ENCODE measurements around the gene MYBPC3. TPM values are rescaled to one million over a fixed set of nuclear protein-coding genes. Genes with fewer than 3 reads are reported as not detected.

The MYBPC3 gene
- total and polyA plus RNA-seq, 10 of the 15 experiments (the other 5 are each of a cell fraction or from before 2014, with no cell fraction given): 0.03 to 0.08 (median 0.03) TPM; not detected in 7

DNA sequence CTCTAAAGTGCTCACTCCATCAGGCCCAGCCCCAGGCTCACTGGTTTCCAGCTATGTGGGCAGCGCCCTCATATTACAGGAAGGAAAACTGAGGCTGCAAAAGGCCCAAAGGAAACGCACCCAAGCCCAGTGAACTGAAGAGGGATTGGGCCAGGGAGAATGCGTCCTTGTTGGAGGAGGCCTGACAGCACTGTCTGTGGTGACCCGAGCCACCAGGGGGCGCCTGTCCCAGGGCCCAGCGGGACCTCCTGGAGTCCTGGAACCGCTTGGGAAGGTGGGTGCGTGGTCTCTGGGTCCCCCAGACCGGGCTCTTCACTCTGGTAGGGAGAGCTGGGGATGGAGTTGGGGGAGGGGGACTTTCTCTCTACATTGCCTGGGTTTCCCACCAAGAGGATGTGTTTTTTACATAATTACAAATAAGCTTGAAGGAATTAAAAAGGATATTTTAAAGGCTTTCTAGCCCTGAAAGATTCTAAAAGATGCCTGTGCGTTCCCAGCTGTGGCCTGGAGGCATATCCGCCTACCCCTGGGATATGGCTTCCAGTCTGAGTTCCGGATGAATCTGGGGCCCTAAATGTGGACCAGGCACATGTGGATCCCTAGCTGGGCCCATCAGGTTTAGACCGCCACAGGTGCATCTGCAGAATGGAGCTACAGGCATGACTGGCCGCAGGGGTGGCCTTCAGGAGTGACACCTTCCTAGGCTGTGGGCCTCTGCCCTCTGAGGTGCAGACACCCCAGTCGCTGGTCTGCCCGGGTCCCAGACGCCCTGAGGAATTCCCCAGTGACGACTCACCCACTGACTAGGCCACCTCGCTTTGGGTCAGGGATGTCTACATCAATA, 21.6 kb upstream of the MYBPC3 start (continued):
- TF ChIP-seq BHLHE40 (IDR thresholded peaks at IDR 0.05; ENCODE audit: borderline replicate concordance in 1 of 2, low read depth in 2 of 2, low read length in 1 of 2) (0 out of 4 replicates have a peak, but pooled peaks have one; percentile 7 to 22), ZNF207 (IDR thresholded peaks at IDR 0.05; ENCODE audit: borderline replicate concordance) (no peak), EED (IDR thresholded peaks at IDR 0.05; ENCODE audit: low read depth) (peak; percentile 57), HCFC1 (IDR thresholded peaks at IDR 0.05; ENCODE audit: low read length) (peak; percentile 18; the same call in 1 of the 2 replicates), NFXL1 (IDR thresholded peaks at IDR 0.05; ENCODE audit: borderline replicate concordance) (0 out of 2 replicates have a peak, but pooled peaks have one; percentile 26), POLR2AphosphoS2 (IDR thresholded peaks at IDR 0.05; ENCODE audit: low read depth, low read length) (no peak), EZH2 (IDR thresholded peaks at IDR 0.05; ENCODE audit: borderline replicate concordance, control insufficient read depth, low read depth, low read length) (no peak), RB1 (IDR thresholded peaks at IDR 0.05; ENCODE audit: borderline replicate concordance) (no peak), NBN (IDR thresholded peaks at IDR 0.05) (no peak), GATAD2B (conservative IDR thresholded peaks at IDR 0.05; ENCODE audit: low read depth) (no peak), EGR1 (IDR thresholded peaks at IDR 0.05; ENCODE audit: borderline replicate concordance in 1 of 2, low read depth in 2 of 2, low read length in 2 of 2) (no peak), TARDBP (IDR thresholded peaks at IDR 0.05; ENCODE audit: borderline replicate concordance) (no peak)
- TF ChIP-seq, protein P1, sequence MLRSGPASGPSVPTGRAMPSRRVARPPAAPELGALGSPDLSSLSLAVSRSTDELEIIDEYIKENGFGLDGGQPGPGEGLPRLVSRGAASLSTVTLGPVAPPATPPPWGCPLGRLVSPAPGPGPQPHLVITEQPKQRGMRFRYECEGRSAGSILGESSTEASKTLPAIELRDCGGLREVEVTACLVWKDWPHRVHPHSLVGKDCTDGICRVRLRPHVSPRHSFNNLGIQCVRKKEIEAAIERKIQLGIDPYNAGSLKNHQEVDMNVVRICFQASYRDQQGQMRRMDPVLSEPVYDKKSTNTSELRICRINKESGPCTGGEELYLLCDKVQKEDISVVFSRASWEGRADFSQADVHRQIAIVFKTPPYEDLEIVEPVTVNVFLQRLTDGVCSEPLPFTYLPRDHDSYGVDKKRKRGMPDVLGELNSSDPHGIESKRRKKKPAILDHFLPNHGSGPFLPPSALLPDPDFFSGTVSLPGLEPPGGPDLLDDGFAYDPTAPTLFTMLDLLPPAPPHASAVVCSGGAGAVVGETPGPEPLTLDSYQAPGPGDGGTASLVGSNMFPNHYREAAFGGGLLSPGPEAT (IDR thresholded peaks at IDR 0.05; ENCODE audit: low read depth): no peak
- TF ChIP-seq, protein P2, sequence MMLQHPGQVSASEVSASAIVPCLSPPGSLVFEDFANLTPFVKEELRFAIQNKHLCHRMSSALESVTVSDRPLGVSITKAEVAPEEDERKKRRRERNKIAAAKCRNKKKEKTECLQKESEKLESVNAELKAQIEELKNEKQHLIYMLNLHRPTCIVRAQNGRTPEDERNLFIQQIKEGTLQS (IDR thresholded peaks at IDR 0.05; ENCODE audit: borderline replicate concordance, extremely low read depth, low read depth, low read length): no peak
- TF ChIP-seq, protein P3, sequence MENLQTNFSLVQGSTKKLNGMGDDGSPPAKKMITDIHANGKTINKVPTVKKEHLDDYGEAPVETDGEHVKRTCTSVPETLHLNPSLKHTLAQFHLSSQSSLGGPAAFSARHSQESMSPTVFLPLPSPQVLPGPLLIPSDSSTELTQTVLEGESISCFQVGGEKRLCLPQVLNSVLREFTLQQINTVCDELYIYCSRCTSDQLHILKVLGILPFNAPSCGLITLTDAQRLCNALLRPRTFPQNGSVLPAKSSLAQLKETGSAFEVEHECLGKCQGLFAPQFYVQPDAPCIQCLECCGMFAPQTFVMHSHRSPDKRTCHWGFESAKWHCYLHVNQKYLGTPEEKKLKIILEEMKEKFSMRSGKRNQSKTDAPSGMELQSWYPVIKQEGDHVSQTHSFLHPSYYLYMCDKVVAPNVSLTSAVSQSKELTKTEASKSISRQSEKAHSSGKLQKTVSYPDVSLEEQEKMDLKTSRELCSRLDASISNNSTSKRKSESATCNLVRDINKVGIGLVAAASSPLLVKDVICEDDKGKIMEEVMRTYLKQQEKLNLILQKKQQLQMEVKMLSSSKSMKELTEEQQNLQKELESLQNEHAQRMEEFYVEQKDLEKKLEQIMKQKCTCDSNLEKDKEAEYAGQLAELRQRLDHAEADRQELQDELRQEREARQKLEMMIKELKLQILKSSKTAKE (IDR thresholded peaks at IDR 0.05; ENCODE audit: low read depth, poor library complexity, severe bottlenecking): no peak
- TF ChIP-seq, protein P4, sequence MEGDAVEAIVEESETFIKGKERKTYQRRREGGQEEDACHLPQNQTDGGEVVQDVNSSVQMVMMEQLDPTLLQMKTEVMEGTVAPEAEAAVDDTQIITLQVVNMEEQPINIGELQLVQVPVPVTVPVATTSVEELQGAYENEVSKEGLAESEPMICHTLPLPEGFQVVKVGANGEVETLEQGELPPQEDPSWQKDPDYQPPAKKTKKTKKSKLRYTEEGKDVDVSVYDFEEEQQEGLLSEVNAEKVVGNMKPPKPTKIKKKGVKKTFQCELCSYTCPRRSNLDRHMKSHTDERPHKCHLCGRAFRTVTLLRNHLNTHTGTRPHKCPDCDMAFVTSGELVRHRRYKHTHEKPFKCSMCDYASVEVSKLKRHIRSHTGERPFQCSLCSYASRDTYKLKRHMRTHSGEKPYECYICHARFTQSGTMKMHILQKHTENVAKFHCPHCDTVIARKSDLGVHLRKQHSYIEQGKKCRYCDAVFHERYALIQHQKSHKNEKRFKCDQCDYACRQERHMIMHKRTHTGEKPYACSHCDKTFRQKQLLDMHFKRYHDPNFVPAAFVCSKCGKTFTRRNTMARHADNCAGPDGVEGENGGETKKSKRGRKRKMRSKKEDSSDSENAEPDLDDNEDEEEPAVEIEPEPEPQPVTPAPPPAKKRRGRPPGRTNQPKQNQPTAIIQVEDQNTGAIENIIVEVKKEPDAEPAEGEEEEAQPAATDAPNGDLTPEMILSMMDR (IDR thresholded peaks at IDR 0.05 in 2 of 3, conservative IDR thresholded peaks at IDR 0.05 in 1 of 3; ENCODE audit: control insufficient read depth in 2 of 3, extremely low read depth in 1 of 3, insufficient read depth in 1 of 3, low read depth in 3 of 3, low read length in 3 of 3): peak; percentile 86 to 96 (median 94)
- TF ChIP-seq, protein P5, sequence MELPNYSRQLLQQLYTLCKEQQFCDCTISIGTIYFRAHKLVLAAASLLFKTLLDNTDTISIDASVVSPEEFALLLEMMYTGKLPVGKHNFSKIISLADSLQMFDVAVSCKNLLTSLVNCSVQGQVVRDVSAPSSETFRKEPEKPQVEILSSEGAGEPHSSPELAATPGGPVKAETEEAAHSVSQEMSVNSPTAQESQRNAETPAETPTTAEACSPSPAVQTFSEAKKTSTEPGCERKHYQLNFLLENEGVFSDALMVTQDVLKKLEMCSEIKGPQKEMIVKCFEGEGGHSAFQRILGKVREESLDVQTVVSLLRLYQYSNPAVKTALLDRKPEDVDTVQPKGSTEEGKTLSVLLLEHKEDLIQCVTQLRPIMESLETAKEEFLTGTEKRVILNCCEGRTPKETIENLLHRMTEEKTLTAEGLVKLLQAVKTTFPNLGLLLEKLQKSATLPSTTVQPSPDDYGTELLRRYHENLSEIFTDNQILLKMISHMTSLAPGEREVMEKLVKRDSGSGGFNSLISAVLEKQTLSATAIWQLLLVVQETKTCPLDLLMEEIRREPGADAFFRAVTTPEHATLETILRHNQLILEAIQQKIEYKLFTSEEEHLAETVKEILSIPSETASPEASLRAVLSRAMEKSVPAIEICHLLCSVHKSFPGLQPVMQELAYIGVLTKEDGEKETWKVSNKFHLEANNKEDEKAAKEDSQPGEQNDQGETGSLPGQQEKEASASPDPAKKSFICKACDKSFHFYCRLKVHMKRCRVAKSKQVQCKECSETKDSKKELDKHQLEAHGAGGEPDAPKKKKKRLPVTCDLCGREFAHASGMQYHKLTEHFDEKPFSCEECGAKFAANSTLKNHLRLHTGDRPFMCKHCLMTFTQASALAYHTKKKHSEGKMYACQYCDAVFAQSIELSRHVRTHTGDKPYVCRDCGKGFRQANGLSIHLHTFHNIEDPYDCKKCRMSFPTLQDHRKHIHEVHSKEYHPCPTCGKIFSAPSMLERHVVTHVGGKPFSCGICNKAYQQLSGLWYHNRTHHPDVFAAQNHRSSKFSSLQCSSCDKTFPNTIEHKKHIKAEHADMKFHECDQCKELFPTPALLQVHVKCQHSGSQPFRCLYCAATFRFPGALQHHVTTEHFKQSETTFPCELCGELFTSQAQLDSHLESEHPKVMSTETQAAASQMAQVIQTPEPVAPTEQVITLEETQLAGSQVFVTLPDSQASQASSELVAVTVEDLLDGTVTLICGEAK (IDR thresholded peaks at IDR 0.05; ENCODE audit: borderline replicate concordance): no peak

Measured in GM12878 (cell line).